ENCODE measurements around the gene NOS1. TPM values are rescaled to one million over a fixed set of nuclear protein-coding genes. Genes with fewer than 3 reads are reported as not detected.
A peak's percentile ranks its signal among the peaks of the same experiment; 100 is the strongest.
"Not testable (repeated sequence)": the region's sequence is repeated elsewhere in the genome, so short reads cannot be mapped to it uniquely, and the experiment has no call there.

The NOS1 gene
- total RNA-seq, 2 donors from 2014 or later, result 2.6 to 8.3 TPM

GRCh38 chr12:117188961-117189724, 172.3 kb downstream of the NOS1 start:
- H3K27me3 ChIP-seq (replicated peaks; ENCODE audit: insufficient read depth), result no peaks in the 10 kb centered on the region
- no peaks in the 10 kb centered on the region for H3K4me1 ChIP-seq (replicated peaks)
- intact Hi-C loops (cut with DNase I), result no loop called here
- no peaks in the 10 kb centered on the region for H3K9me3 ChIP-seq
- peaks cover 0 to 9% of the 10 kb centered on the region in 2 donors for H3K36me3 ChIP-seq
- no peak for TF ChIP-seq CTCF (IDR thresholded peaks at IDR 0.05)
- TF ChIP-seq POLR2AphosphoS5 (IDR thresholded peaks at IDR 0.05), result peak; percentile 19
- WGBS, result 9% methylated on average over 25 of the region's 25 CpGs
- no peak for DNase-seq (ENCODE audit: low spot score)
- peak overlapping the region; percentile 79 to 84 for H3K27ac ChIP-seq
- peak overlapping the region; percentile 76 to 87 for H3K4me3 ChIP-seq

GRCh38 chr12:117188121-117188665, 173.2 kb downstream of the NOS1 start:
- DNase-seq (ENCODE audit: low spot score), result no peak

GRCh38 chr12:117187421-117187820, 174.0 kb downstream of the NOS1 start:
- intact Hi-C loops (cut with DNase I), result no loop called here
- DNase-seq (ENCODE audit: low spot score), result no peak

More at GRCh38 chr12:117188121-117188665, 173.2 kb downstream of the NOS1 start:
- H3K4me3 ChIP-seq, result no peak overlapping the region
- H3K27me3 ChIP-seq (replicated peaks; ENCODE audit: insufficient read depth), result no peaks in the 10 kb centered on the region
- intact Hi-C loops (cut with DNase I), result no loop called here
- H3K27ac ChIP-seq, result no peak overlapping the region
- TF ChIP-seq POLR2A (IDR thresholded peaks at IDR 0.05), result no peak
- no peak for TF ChIP-seq CTCF (IDR thresholded peaks at IDR 0.05)
- no peak for TF ChIP-seq POLR2AphosphoS5 (IDR thresholded peaks at IDR 0.05)
- H3K4me1 ChIP-seq (replicated peaks), result no peaks in the 10 kb centered on the region
- 93% methylated on average over 12 of the region's 12 CpGs for WGBS
- H3K36me3 ChIP-seq, result peaks cover 0 to 9% of the 10 kb centered on the region in 2 donors
- no peaks in the 10 kb centered on the region for H3K9me3 ChIP-seq

GRCh38 chr12:117182866-117183265, 178.6 kb downstream of the NOS1 start:
- 95% methylated on average over 3 of the region's 3 CpGs for WGBS
- Histone ChIP-seq H3K27ac (no peak overlapping the region), H3K4me1 (replicated peaks) (no peaks in the 10 kb centered on the region), H3K27me3 (replicated peaks; ENCODE audit: insufficient read depth) (no peaks in the 10 kb centered on the region), H3K9me3 (no peaks in the 10 kb centered on the region), H3K36me3 (peaks cover 0 to 9% of the 10 kb centered on the region in 2 donors), H3K4me3 (no peak overlapping the region)
- intact Hi-C loops (cut with DNase I), result no loop called here
- TF ChIP-seq POLR2A (IDR thresholded peaks at IDR 0.05) (no peak), CTCF (IDR thresholded peaks at IDR 0.05) (no peak), POLR2AphosphoS5 (IDR thresholded peaks at IDR 0.05) (no peak)
- DNase-seq (ENCODE audit: low spot score), result no peak

More at GRCh38 chr12:117187421-117187820, 174.0 kb downstream of the NOS1 start:
- WGBS, result 58% methylated on average over 4 of the region's 4 CpGs
- no peaks in the 10 kb centered on the region for H3K4me1 ChIP-seq (replicated peaks)
- no peak overlapping the region for H3K27ac ChIP-seq
- no peaks in the 10 kb centered on the region for H3K27me3 ChIP-seq (replicated peaks; ENCODE audit: insufficient read depth)
- TF ChIP-seq CTCF (IDR thresholded peaks at IDR 0.05), result no peak
- TF ChIP-seq POLR2AphosphoS5 (IDR thresholded peaks at IDR 0.05), result no peak
- TF ChIP-seq POLR2A (IDR thresholded peaks at IDR 0.05), result no peak
- H3K36me3 ChIP-seq, result peaks cover 0 to 9% of the 10 kb centered on the region in 2 donors
- no peaks in the 10 kb centered on the region for H3K9me3 ChIP-seq
- H3K4me3 ChIP-seq, result no peak overlapping the region

DNA sequence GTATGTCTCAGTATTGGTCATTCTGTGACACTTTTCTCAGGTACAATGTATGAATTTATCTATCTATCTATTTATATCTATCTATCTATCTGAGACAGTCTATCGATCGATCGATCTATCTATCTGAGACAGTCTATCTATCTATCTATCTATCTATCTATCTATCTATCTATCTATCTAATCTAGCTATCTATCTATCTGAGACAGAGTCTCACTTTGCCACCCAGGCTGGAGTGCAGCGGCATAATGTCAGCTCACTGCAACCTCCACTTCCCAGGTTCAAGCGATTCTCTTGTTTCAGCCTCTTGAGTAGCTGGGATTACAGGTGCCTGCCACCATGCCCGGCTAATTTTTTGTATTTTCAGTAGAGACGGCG, 180.0 kb downstream of the NOS1 start:
- H3K4me1 ChIP-seq (replicated peaks); intact Hi-C loops (cut with DNase I); H3K4me3 ChIP-seq; H3K27me3 ChIP-seq (replicated peaks; ENCODE audit: insufficient read depth); H3K9me3 ChIP-seq; H3K36me3 ChIP-seq; DNase-seq (ENCODE audit: low spot score); H3K27ac ChIP-seq: not testable (repeated sequence)
- WGBS, result 94% methylated on average over 8 of the region's 8 CpGs
